Trophoblast cell (in vitro differentiated cells and primary cell): ENCODE results near the gene IL23A. TPM values are rescaled to one million over a fixed set of nuclear protein-coding genes. Genes with fewer than 3 reads are reported as not detected.

ENCODE experiments used
- DNase-seq, 2 donors: peaks; one replicate each; pipeline ENCODE4 v3.0.0-alpha.2; 2016
- H2AFZ ChIP-seq: 2 replicates; pipeline ENCODE4 v1.6.1; 2013; ENCODE audit warnings: low read length, moderate library complexity, mild to moderate bottlenecking; ENCODE audit not compliant: insufficient read depth, poor library complexity
- H2AK5ac ChIP-seq: 2 replicates; pipeline ENCODE4 v1.6.1; 2013; ENCODE audit warnings: mild to moderate bottlenecking, low read length
- H2BK120ac ChIP-seq: 2 replicates; pipeline ENCODE4 v1.6.1; 2013; ENCODE audit warnings: low read length, mild to moderate bottlenecking, moderate library complexity; ENCODE audit not compliant: insufficient read depth, poor library complexity
- H2BK12ac ChIP-seq: 2 replicates; pipeline ENCODE4 v1.6.1; 2013; ENCODE audit warnings: mild to moderate bottlenecking, low read length, moderate library complexity
- H2BK5ac ChIP-seq: 2 replicates; pipeline ENCODE4 v1.6.1; 2013; ENCODE audit warnings: low read length, low read depth, moderate library complexity, mild to moderate bottlenecking; ENCODE audit not compliant: poor library complexity
- H3K14ac ChIP-seq: 2 replicates; pipeline ENCODE4 v1.6.1; 2013; ENCODE audit warnings: mild to moderate bottlenecking, low read length
- H3K18ac ChIP-seq: 2 replicates; pipeline ENCODE4 v1.6.1; 2013; ENCODE audit warnings: mild to moderate bottlenecking, low read length
- H3K23ac ChIP-seq: 2 replicates; pipeline ENCODE4 v1.6.1; 2013; ENCODE audit warnings: low read length
- H3K27ac ChIP-seq: 2 replicates; pipeline ENCODE4 v1.5.1; 2013; ENCODE audit warnings: low read depth, mild to moderate bottlenecking, inconsistent platforms, low read length, moderate library complexity
- H3K27me3 ChIP-seq: 2 replicates; pipeline ENCODE4 v1.6.1; 2013; ENCODE audit warnings: inconsistent platforms, mild to moderate bottlenecking, low read length, moderate library complexity; ENCODE audit not compliant: insufficient read depth
- H3K36me3 ChIP-seq, 2 experiments: 1 replicate in 1 of 2; 2 replicates in 1 of 2; pipeline ENCODE4 v1.6.1; 2013; ENCODE audit warnings: low read length in 2 of 2, mild to moderate bottlenecking in 2 of 2, moderate library complexity in 1 of 2; ENCODE audit not compliant: insufficient read depth in 2 of 2, control insufficient read depth in 1 of 2
- H3K4ac ChIP-seq: 2 replicates; pipeline ENCODE4 v1.6.1; 2013; ENCODE audit warnings: low read depth, mild to moderate bottlenecking, low read length, moderate library complexity
- H3K4me1 ChIP-seq, 2 experiments: 1 replicate in 1 of 2; 2 replicates in 1 of 2; pipeline ENCODE4 v1.6.1; 2013; ENCODE audit warnings: low read length in 2 of 2, mild to moderate bottlenecking in 2 of 2, moderate library complexity in 1 of 2; ENCODE audit not compliant: insufficient read depth in 2 of 2, control insufficient read depth in 1 of 2
- H3K4me2 ChIP-seq: 2 replicates; pipeline ENCODE4 v1.6.1; 2013; ENCODE audit warnings: inconsistent platforms, mild to moderate bottlenecking, low read length, moderate library complexity
- H3K4me3 ChIP-seq: 2 replicates; pipeline ENCODE4 v1.5.1; 2013; ENCODE audit warnings: mild to moderate bottlenecking, low read depth, low read length, inconsistent platforms
- H3K79me1 ChIP-seq: one replicate; pipeline ENCODE4 v1.6.1; 2013; ENCODE audit warnings: low read length
- H3K79me2 ChIP-seq: 2 replicates; pipeline ENCODE4 v1.6.1; 2013; ENCODE audit warnings: low read length, mild to moderate bottlenecking; ENCODE audit not compliant: control insufficient read depth, insufficient read depth, poor library complexity
- H3K9ac ChIP-seq: 2 replicates; pipeline ENCODE4 v1.6.1; 2013; ENCODE audit warnings: mild to moderate bottlenecking, low read length
- H3K9me3 ChIP-seq: 2 replicates; pipeline ENCODE4 v1.6.1; 2013; ENCODE audit warnings: low read depth, mild to moderate bottlenecking, control low read depth, inconsistent platforms, low read length; ENCODE audit not compliant: insufficient read depth
- H4K12ac ChIP-seq: 2 replicates; pipeline ENCODE4 v1.6.1; 2013; ENCODE audit warnings: low read depth, mild to moderate bottlenecking, low read length, moderate library complexity
- H4K8ac ChIP-seq: 2 replicates; pipeline ENCODE4 v1.6.1; 2013; ENCODE audit warnings: low read depth, mild to moderate bottlenecking, low read length, moderate library complexity
- H4K91ac ChIP-seq: one replicate; pipeline ENCODE4 v1.6.1; 2013; ENCODE audit warnings: low read depth, mild to moderate bottlenecking, low read length, moderate library complexity
- WGBS: extraction: QIAGEN DNeasy Blood & Tissue Kit; methylation state at CpG from one replicate; pipeline ENCODE4 v1.1.7; 2013; ENCODE audit warnings: missing lambda C conversion rate; ENCODE audit not compliant: insufficient read length, insufficient coverage; ENCODE audit errors: extremely low coverage; 5-methylcytosine and 5-hydroxymethylcytosine counted together
- polyA plus RNA-seq: library from polyadenylated mRNA; stranded (reverse); fragments of 200-250 nt; gene quantifications from 2 replicates; pipeline ENCODE4 v1.2.3, GENCODE V29; 2013

Gene IL23A
- 0.40 and 0.48 TPM in 2 replicates for polyA plus RNA-seq

- H2AK5ac ChIP-seq = no peak within 1 kb of the TSS
- no peaks in the 10 kb centered on the region for H3K79me2 ChIP-seq
These were observed at the start of gene IL23A for GRCh38 chr12:56338308-56339157. IL23A (plus strand) TSS chr12:56338884; CDS start chr12:56339045, 161 bp downstream.

GRCh38 chr12:56293795-56294194 lies 44.9 kb upstream of the IL23A start:
- Histone ChIP-seq H2AK5ac (no peak overlapping the region), H3K4me1 (peaks cover 1 to 4% of the 10 kb centered on the region in 2 experiments), H2AFZ (no peak overlapping the region), H2BK120ac (no peak overlapping the region), H3K27ac (no peak overlapping the region), H3K4me2 (no peak overlapping the region), H3K14ac (no peak overlapping the region), H3K79me1 (no peaks in the 10 kb centered on the region), H3K36me3 (peaks cover 7 to 19% of the 10 kb centered on the region in 2 experiments), H3K18ac (no peak overlapping the region), H3K9ac (no peak overlapping the region), H4K12ac (no peak overlapping the region), H4K91ac (no peak overlapping the region), H3K9me3 (no peaks in the 10 kb centered on the region), H3K23ac (no peak overlapping the region), H3K27me3 (no peaks in the 10 kb centered on the region), H3K4ac (no peak overlapping the region), H4K8ac (no peak overlapping the region), H3K4me3 (no peak overlapping the region), H2BK5ac (no peak overlapping the region), H3K79me2 (peaks cover 2% of the 10 kb centered on the region), H2BK12ac (no peak overlapping the region)
- no CpG with 5 or more reads among the region's 5 CpGs for WGBS
- DNase-seq = no peak

More at GRCh38 chr12:56338308-56339157, at the start of gene IL23A:
- no peak within 1 kb of the TSS for H3K4me2 ChIP-seq
- H3K4ac ChIP-seq = no peak within 1 kb of the TSS
- peaks cover 3 to 11% of the 10 kb centered on the region in 2 experiments for H3K36me3 ChIP-seq
- no peak within 1 kb of the TSS for H3K9ac ChIP-seq
- no peak within 1 kb of the TSS for H3K4me3 ChIP-seq
- no peak within 1 kb of the TSS for H2BK5ac ChIP-seq
- no peaks in the 10 kb centered on the region for H3K27me3 ChIP-seq
- H3K23ac ChIP-seq = no peak within 1 kb of the TSS
- no peaks in the 10 kb centered on the region for H3K9me3 ChIP-seq
- DNase-seq = peak; percentile 37 to 49
- no peak within 1 kb of the TSS for H3K18ac ChIP-seq
- no peak within 1 kb of the TSS for H3K27ac ChIP-seq
- peaks cover 2 to 5% of the 10 kb centered on the region in 2 experiments for H3K4me1 ChIP-seq
- H2BK12ac ChIP-seq = no peak within 1 kb of the TSS
- no peak within 1 kb of the TSS for H4K91ac ChIP-seq
- H4K8ac ChIP-seq = no peak within 1 kb of the TSS
- no CpG with 5 or more reads among the region's 9 CpGs for WGBS
- no peak within 1 kb of the TSS for H3K14ac ChIP-seq
- no peak within 1 kb of the TSS for H2AFZ ChIP-seq
- no peak within 1 kb of the TSS for H4K12ac ChIP-seq
- no peak within 1 kb of the TSS for H2BK120ac ChIP-seq
- peaks cover 2% of the 10 kb centered on the region for H3K79me1 ChIP-seq

GRCh38 chr12:56296295-56296694 lies 42.4 kb upstream of the IL23A start:
- Histone ChIP-seq H3K79me2 (peaks cover 9% of the 10 kb centered on the region), H3K27ac (no peak overlapping the region), H4K12ac (no peak overlapping the region), H3K4me1 (peaks cover 4% of the 10 kb centered on the region in 2 experiments), H3K23ac (no peak overlapping the region), H2AK5ac (no peak overlapping the region), H3K9ac (no peak overlapping the region), H3K14ac (no peak overlapping the region), H3K4me2 (no peak overlapping the region), H4K91ac (no peak overlapping the region), H3K18ac (no peak overlapping the region), H3K27me3 (no peaks in the 10 kb centered on the region), H3K4me3 (no peak overlapping the region), H2AFZ (no peak overlapping the region), H4K8ac (no peak overlapping the region), H3K4ac (peak overlapping the region; percentile 33), H3K9me3 (no peaks in the 10 kb centered on the region), H3K36me3 (peaks cover 5 to 15% of the 10 kb centered on the region in 2 experiments), H3K79me1 (peaks cover 8% of the 10 kb centered on the region), H2BK120ac (no peak overlapping the region), H2BK12ac (no peak overlapping the region), H2BK5ac (no peak overlapping the region)
- no peak for DNase-seq
- no CpG with 5 or more reads among the region's 5 CpGs for WGBS

- Histone ChIP-seq H3K27me3 (no peaks in the 10 kb centered on the region), H3K14ac (no peak overlapping the region), H3K18ac (no peak overlapping the region), H2BK5ac (no peak overlapping the region), H3K9ac (no peak overlapping the region), H3K4ac (no peak overlapping the region), H3K23ac (no peak overlapping the region), H4K91ac (no peak overlapping the region), H3K4me1 (peaks cover 4% of the 10 kb centered on the region in 2 experiments), H4K12ac (no peak overlapping the region), H3K27ac (no peak overlapping the region), H2BK12ac (no peak overlapping the region), H3K4me2 (no peak overlapping the region), H2AFZ (no peak overlapping the region), H3K79me2 (peaks cover 9% of the 10 kb centered on the region), H3K4me3 (no peak overlapping the region), H3K36me3 (peaks cover 5 to 13% of the 10 kb centered on the region in 2 experiments), H4K8ac (no peak overlapping the region), H2AK5ac (no peak overlapping the region), H3K79me1 (peaks cover 8% of the 10 kb centered on the region), H2BK120ac (no peak overlapping the region), H3K9me3 (no peaks in the 10 kb centered on the region)
- DNase-seq = peak; percentile 84 to 92
- WGBS = no CpG with 5 or more reads among the region's 8 CpGs
These were observed 41.3 kb upstream of the IL23A start for GRCh38 chr12:56297400-56297799.
